ENCODE measurements around the gene CPNE2.

DNA sequence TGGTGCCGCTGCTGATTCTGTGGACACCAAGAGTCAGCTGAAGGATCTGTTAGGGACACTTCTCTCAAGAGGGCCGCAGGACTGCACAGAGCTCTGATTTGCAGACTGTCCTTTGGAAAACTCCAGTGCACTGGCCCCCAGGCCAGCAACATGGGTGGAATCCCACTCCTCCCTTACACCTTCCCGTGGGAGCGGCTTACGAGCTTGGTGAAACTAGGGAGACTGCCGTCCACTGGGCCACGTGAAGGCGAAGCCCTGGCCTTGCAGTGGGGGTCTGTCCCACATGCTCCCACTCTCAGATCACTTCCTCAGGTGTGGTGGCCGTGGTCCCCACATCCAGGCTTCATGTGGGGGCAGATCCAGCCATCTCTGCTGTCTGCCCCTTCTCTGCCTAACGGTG, 57.0 kb downstream of the CPNE2 start:
- TF ChIP-seq EP300 (IDR thresholded peaks at IDR 0.05): no peak
- TF ChIP-seq, protein P1, sequence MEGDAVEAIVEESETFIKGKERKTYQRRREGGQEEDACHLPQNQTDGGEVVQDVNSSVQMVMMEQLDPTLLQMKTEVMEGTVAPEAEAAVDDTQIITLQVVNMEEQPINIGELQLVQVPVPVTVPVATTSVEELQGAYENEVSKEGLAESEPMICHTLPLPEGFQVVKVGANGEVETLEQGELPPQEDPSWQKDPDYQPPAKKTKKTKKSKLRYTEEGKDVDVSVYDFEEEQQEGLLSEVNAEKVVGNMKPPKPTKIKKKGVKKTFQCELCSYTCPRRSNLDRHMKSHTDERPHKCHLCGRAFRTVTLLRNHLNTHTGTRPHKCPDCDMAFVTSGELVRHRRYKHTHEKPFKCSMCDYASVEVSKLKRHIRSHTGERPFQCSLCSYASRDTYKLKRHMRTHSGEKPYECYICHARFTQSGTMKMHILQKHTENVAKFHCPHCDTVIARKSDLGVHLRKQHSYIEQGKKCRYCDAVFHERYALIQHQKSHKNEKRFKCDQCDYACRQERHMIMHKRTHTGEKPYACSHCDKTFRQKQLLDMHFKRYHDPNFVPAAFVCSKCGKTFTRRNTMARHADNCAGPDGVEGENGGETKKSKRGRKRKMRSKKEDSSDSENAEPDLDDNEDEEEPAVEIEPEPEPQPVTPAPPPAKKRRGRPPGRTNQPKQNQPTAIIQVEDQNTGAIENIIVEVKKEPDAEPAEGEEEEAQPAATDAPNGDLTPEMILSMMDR (IDR thresholded peaks at IDR 0.05): no peak

Measured in ovary (tissue), 3 donors.